Adrenal gland (tissue), 12 donors: ENCODE data around the gene SASH1. TPM values are rescaled to one million over a fixed set of nuclear protein-coding genes. Genes with fewer than 3 reads are reported as not detected.

Experiments used
- DNase-seq, 7 donors: peaks; one replicate each; pipeline ENCODE4 v3.0.0-alpha.2; 2019 to 2020
- H3K27ac ChIP-seq, 5 donors: fragments of 200-600 bp; sonication (generic) in 4 of 5; 1 replicate in 3 of 5; 2 replicates in 2 of 5; pipeline versions ENCODE4 v1.5.1 to v1.8.0; 2016 to 2020; ENCODE audit warnings: mild to moderate bottlenecking in 1 of 5
- H3K27me3 ChIP-seq: fragments of 200-600 bp; 2 replicates; pipeline ENCODE4 v1.8.0; 2021
- H3K36me3 ChIP-seq, 2 donors: fragments of 200-600 bp; replicated peaks in 1 of 2; 1 replicate in 1 of 2; 2 replicates in 1 of 2; pipeline versions ENCODE4 v1.5.1 to v1.8.0; 2018 to 2022
- H3K4me1 ChIP-seq, 2 donors: fragments of 200-600 bp; replicated peaks in 1 of 2; 1 replicate in 1 of 2; 2 replicates in 1 of 2; pipeline versions ENCODE4 v1.5.1 to v1.8.0; 2018 to 2021
- H3K4me3 ChIP-seq, 4 donors: fragments of 200-600 bp; sonication (generic) in 3 of 4; one replicate each; pipeline ENCODE4 v1.5.1; 2016 to 2018
- H3K9me3 ChIP-seq, 3 donors: fragments of 200-600 bp; sonication (generic) in 1 of 3; replicated peaks in 1 of 3; 1 replicate in 2 of 3; 2 replicates in 1 of 3; pipeline versions ENCODE4 v1.5.1 to v1.8.0; 2016 to 2021
- POLR2A ChIP-seq, 2 donors: fragments of 450-650 bp; IDR thresholded peaks; one replicate each; pipeline ENCODE4 v1.6.1; 2017; ENCODE audit warnings: antibody characterized with exemption in 2 of 2, mild to moderate bottlenecking in 2 of 2, moderate library complexity in 1 of 2
- WGBS, 4 donors: extraction: QIAGEN DNeasy Blood & Tissue Kit in 2 of 4; methylation state at CpG; one replicate each; pipeline versions ENCODE4 v1.1.5 to v1.1.7; 2013 to 2017; 5-methylcytosine and 5-hydroxymethylcytosine counted together
- intact Hi-C, 2 donors: fragments of 100-400 bp; cut with DNase I; formaldehyde crosslinking; loops; one replicate each; pipeline versions ENCODE4 v1.14.1 to v1.15.0; 2022 to 2023
- polyA plus RNA-seq, 3 donors: library from polyadenylated mRNA; stranded (reverse); fragments of 200-250 nt in 2 of 3; fragments of 350-450 nt in 1 of 3; fragmentation: Illumina TruSeq in 1 of 3; extraction: RNeasy Lipid Tissue Mini Kit (QIAGEN cat#74804) in 1 of 3; gene quantifications; one replicate each; pipeline ENCODE4 v1.2.3, GENCODE V29; 2013 to 2014
- small RNA-seq, 2 donors: library from RNA; depleted of rRNA; stranded (forward); fragments of <200 nt; gene quantifications; one replicate each; pipeline ENCODE3, GENCODE V24; 2016
- total RNA-seq, 9 donors: library from RNA; depleted of rRNA in 4 of 9; stranded (reverse); fragments of >200 nt in 4 of 9; fragments of 120-200 nt in 1 of 9; fragmentation: NEBNext Ultra II Directional in 1 of 9; extraction: Animal tissue kit (Norgen Biotek cat#: 25700) in 1 of 9; gene quantifications; one replicate each; pipeline versions ENCODE4 v1.1.0 to v1.2.4, GENCODE V29; 2013 to 2023
- TF ChIP-seq, protein P1 (sequence below), 6 experiments: fragments of 450-650 bp in 4 of 6; fragments of 200-600 bp in 2 of 6; sonication (generic) in 1 of 6; IDR thresholded peaks; 1 replicate in 5 of 6; 2 replicates in 1 of 6; pipeline versions ENCODE4 v1.5.1 to v1.8.0; 2016 to 2021; ENCODE audit warnings: antibody characterized with exemption in 6 of 6, mild to moderate bottlenecking in 2 of 6, moderate library complexity in 1 of 6
- donor health status: healthy with polysubstance abuse.
- donor health status: Bipolar disorder and iron deficiency.
- donor health status: DM: yes; HTN: yes; CAD: no.
- donor health status: DM: no; HTN: no; CAD: no.
- donor health status: DM: no; HTN: no; CAD: no.
- donor health status: DM: yes; HTN: yes; CAD: no.

The SASH1 gene
- total and polyA plus RNA-seq, 12 donors: 5.5 to 30.7 (median 16.7) TPM

GRCh38 chr6:148599967-148600426 lies 257.4 kb downstream of the SASH1 start:
- no peak for DNase-seq
- Histone ChIP-seq H3K36me3 (no peaks in the 10 kb centered on the region), H3K27me3 (no peaks in the 10 kb centered on the region), H3K9me3 (peaks cover 0 to 4% (median 0%) of the 10 kb centered on the region in 3 donors), H3K4me1 (no peaks in the 10 kb centered on the region), H3K4me3 (no peak overlapping the region), H3K27ac (no peak overlapping the region)
- intact Hi-C loops: no loop called here
- TF ChIP-seq POLR2A (IDR thresholded peaks at IDR 0.05): no peak
- TF ChIP-seq, protein P1, sequence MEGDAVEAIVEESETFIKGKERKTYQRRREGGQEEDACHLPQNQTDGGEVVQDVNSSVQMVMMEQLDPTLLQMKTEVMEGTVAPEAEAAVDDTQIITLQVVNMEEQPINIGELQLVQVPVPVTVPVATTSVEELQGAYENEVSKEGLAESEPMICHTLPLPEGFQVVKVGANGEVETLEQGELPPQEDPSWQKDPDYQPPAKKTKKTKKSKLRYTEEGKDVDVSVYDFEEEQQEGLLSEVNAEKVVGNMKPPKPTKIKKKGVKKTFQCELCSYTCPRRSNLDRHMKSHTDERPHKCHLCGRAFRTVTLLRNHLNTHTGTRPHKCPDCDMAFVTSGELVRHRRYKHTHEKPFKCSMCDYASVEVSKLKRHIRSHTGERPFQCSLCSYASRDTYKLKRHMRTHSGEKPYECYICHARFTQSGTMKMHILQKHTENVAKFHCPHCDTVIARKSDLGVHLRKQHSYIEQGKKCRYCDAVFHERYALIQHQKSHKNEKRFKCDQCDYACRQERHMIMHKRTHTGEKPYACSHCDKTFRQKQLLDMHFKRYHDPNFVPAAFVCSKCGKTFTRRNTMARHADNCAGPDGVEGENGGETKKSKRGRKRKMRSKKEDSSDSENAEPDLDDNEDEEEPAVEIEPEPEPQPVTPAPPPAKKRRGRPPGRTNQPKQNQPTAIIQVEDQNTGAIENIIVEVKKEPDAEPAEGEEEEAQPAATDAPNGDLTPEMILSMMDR (IDR thresholded peaks at IDR 0.05): no peak
- WGBS, 4 donors: 58 to 72% (median 65%) methylated on average over 7 of the region's 7 CpGs

Small RNA genes lying within 50 kb of the gene (small RNA-seq; reads per million reads assigned to genes)
- 0 reads per million in 2 donors for gene SNRPEP6
